HG03064 (cell line): Measurements from ENCODE around the gene ARHGAP29.
"Not testable (repeated sequence)": the region's sequence is repeated elsewhere in the genome, so short reads cannot be mapped to it uniquely, and the experiment has no call there.

Source experiments
- ATAC-seq: cut with Tn5 transposase; IDR thresholded peaks from one replicate; pipeline ENCODE4 v1.9.1; 2021; ENCODE audit warnings: low read depth; ENCODE audit not compliant: unreplicated experiment

Gene ARHGAP29

GRCh38 chr1:94182191-94182590 lies 55.2 kb downstream of the ARHGAP29 start:
- ATAC-seq, result no peak

- no peak for ATAC-seq
Measured at GRCh38 chr1:94180650-94181049, 56.7 kb downstream of the ARHGAP29 start.

GRCh38 chr1:94178901-94179300 lies 58.5 kb downstream of the ARHGAP29 start:
- ATAC-seq, result no peak

- ATAC-seq, result no peak
Measured at GRCh38 chr1:94169126-94169525, 68.3 kb downstream of the ARHGAP29 start.

- ATAC-seq, result no peak
Measured at GRCh38 chr1:94165843-94166242, 71.5 kb downstream of the ARHGAP29 start.

GRCh38 chr1:94164885-94165284 lies 72.5 kb downstream of the ARHGAP29 start:
- not testable (repeated sequence) for ATAC-seq

GRCh38 chr1:94164121-94164520 lies 73.3 kb downstream of the ARHGAP29 start:
- not testable (repeated sequence) for ATAC-seq

- ATAC-seq, result not testable (repeated sequence)
Measured at GRCh38 chr1:94163249-94163648, 74.1 kb downstream of the ARHGAP29 start.

- no peak for ATAC-seq
Measured at GRCh38 chr1:94160811-94161210, 76.6 kb downstream of the ARHGAP29 start.

GRCh38 chr1:94156096-94156625 lies 81.2 kb downstream of the ARHGAP29 start:
- ATAC-seq, result no peak

GRCh38 chr1:94154989-94155388 lies 82.4 kb downstream of the ARHGAP29 start:
- no peak for ATAC-seq

GRCh38 chr1:94153133-94153532 lies 84.3 kb downstream of the ARHGAP29 start:
- ATAC-seq, result no peak

GRCh38 chr1:94149166-94149565 lies 88.2 kb downstream of the ARHGAP29 start:
- not testable (repeated sequence) for ATAC-seq

GRCh38 chr1:94146273-94146672 lies 91.1 kb downstream of the ARHGAP29 start:
- no peak for ATAC-seq

- no peak for ATAC-seq
Measured at GRCh38 chr1:94144836-94145235, 92.5 kb downstream of the ARHGAP29 start.

GRCh38 chr1:94143809-94144176 lies 93.6 kb downstream of the ARHGAP29 start:
- ATAC-seq, result no peak

GRCh38 chr1:94143173-94143808 lies 94.1 kb downstream of the ARHGAP29 start:
- no peak for ATAC-seq

- no peak for ATAC-seq
Measured at GRCh38 chr1:94142583-94142982, 94.8 kb downstream of the ARHGAP29 start.

- ATAC-seq, result no peak
Measured at GRCh38 chr1:94142022-94142421, 95.4 kb downstream of the ARHGAP29 start.

GRCh38 chr1:94132111-94132510 lies 105.3 kb downstream of the ARHGAP29 start:
- no peak for ATAC-seq

- no peak for ATAC-seq
Measured at GRCh38 chr1:94130851-94131595, 106.4 kb downstream of the ARHGAP29 start.

GRCh38 chr1:94126651-94127050 lies 110.7 kb downstream of the ARHGAP29 start:
- ATAC-seq, result no peak
